Myometrial cell (primary cell): ENCODE results near the gene CUBN. TPM values are rescaled to one million over a fixed set of nuclear protein-coding genes. Genes with fewer than 3 reads are reported as not detected.

ENCODE experiments used
- total RNA-seq: library from RNA; depleted of rRNA; stranded (reverse); fragments of >200 nt; gene quantifications from 2 replicates; pipeline ENCODE4 v1.2.3, GENCODE V29; 2015

CUBN gene
- under 0.01 and 0.35 TPM in 2 replicates for total RNA-seq

GRCh38 chr10:17129741-17130140 lies at the start of gene CUBN:
Gene CUBN, minus strand, starts transcription at chr10:17129811. Its CDS starts 46 bp downstream, at chr10:17129765.

GRCh38 chr10:16817125-16818019 lies 312.2 kb downstream of the CUBN start, which contains the start of gene RSU1:
Gene RSU1, minus strand, starts transcription at chr10:16817424. Its CDS starts 343 bp downstream, at chr10:16817081.

Other genes starting within 250 kb of the CUBN start
- gene TRDMT1, start 71.9 kb upstream of the CUBN start, total RNA-seq, result 2.0 and 6.2 TPM in 2 replicates
- gene VIM, start 98.4 kb upstream of the CUBN start, total RNA-seq, result 8,125 and 8,425 TPM in 2 replicates